Measurements from ENCODE around the gene DDX23. TPM values are rescaled to one million over a fixed set of nuclear protein-coding genes. Genes with fewer than 3 reads are reported as not detected.

The DDX23 gene
- total RNA-seq, 1 experiment from 2014 or later, result 130 TPM

DNA sequence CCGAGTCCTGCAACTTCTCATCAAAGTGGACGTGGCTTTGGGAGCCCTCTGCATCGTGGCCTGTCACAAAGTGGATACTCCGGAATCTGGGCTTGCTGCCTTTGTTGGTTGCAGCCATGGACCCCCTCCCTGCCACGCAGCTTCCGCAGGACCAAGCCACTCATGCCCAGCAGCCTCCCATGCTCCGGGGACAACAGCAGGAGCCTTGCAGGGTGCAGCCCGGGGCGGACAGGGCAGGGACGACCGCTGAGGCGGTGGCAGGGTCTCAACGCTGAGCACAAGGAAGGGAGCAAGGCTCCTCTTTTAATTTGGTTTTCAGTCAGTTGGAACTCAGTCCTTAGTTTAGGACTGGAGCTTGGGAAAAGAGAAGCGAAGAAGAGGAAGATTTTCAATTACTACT, 51.0 kb downstream of the DDX23 start:
- ChIA-PET CTCF (no interaction called here), POLR2A (no interaction called here)
- Histone ChIP-seq H3K4me1 (ENCODE audit: control insufficient read depth, insufficient read depth, low read length) (no peaks in the 10 kb centered on the region), H3K36me3 (ENCODE audit: control insufficient read depth, insufficient read depth, low read length) (no peaks in the 10 kb centered on the region), H3K9me3 (ENCODE audit: control insufficient read depth, insufficient read depth, low read depth, low read length) (no peaks in the 10 kb centered on the region), H3K4me3 (ENCODE audit: low read depth in 2 of 2, low read length in 2 of 2) (no peak overlapping the region), H3K27me3 (ENCODE audit: control insufficient read depth, insufficient read depth, low read length) (no peaks in the 10 kb centered on the region), H3K27ac (ENCODE audit: low read length) (no peak overlapping the region)
- BruUV-seq (replicated peaks), result no TSS peak
- in situ Hi-C loops (cut with HindIII; ENCODE audit: low pct_unique_long_range_greater_than_20kb, low sequenced_read_pairs), result no loop called here
- intact Hi-C loops (cut with micrococcal nuclease; ENCODE audit: unreplicated experiment), result no loop called here
- TF ChIP-seq, protein P1, sequence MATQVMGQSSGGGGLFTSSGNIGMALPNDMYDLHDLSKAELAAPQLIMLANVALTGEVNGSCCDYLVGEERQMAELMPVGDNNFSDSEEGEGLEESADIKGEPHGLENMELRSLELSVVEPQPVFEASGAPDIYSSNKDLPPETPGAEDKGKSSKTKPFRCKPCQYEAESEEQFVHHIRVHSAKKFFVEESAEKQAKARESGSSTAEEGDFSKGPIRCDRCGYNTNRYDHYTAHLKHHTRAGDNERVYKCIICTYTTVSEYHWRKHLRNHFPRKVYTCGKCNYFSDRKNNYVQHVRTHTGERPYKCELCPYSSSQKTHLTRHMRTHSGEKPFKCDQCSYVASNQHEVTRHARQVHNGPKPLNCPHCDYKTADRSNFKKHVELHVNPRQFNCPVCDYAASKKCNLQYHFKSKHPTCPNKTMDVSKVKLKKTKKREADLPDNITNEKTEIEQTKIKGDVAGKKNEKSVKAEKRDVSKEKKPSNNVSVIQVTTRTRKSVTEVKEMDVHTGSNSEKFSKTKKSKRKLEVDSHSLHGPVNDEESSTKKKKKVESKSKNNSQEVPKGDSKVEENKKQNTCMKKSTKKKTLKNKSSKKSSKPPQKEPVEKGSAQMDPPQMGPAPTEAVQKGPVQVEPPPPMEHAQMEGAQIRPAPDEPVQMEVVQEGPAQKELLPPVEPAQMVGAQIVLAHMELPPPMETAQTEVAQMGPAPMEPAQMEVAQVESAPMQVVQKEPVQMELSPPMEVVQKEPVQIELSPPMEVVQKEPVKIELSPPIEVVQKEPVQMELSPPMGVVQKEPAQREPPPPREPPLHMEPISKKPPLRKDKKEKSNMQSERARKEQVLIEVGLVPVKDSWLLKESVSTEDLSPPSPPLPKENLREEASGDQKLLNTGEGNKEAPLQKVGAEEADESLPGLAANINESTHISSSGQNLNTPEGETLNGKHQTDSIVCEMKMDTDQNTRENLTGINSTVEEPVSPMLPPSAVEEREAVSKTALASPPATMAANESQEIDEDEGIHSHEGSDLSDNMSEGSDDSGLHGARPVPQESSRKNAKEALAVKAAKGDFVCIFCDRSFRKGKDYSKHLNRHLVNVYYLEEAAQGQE (IDR thresholded peaks at IDR 0.05; ENCODE audit: insufficient read depth in 1 of 2, low read depth in 2 of 2, low read length in 1 of 2), result no peak
- no peak for TF ChIP-seq SIN3A (IDR thresholded peaks at IDR 0.05; ENCODE audit: borderline replicate concordance, insufficient read depth, low read depth, low read length)
- no peak for TF ChIP-seq TCF7L2 (IDR thresholded peaks at IDR 0.05; ENCODE audit: low read depth, low read length)
- TF ChIP-seq, protein P2, sequence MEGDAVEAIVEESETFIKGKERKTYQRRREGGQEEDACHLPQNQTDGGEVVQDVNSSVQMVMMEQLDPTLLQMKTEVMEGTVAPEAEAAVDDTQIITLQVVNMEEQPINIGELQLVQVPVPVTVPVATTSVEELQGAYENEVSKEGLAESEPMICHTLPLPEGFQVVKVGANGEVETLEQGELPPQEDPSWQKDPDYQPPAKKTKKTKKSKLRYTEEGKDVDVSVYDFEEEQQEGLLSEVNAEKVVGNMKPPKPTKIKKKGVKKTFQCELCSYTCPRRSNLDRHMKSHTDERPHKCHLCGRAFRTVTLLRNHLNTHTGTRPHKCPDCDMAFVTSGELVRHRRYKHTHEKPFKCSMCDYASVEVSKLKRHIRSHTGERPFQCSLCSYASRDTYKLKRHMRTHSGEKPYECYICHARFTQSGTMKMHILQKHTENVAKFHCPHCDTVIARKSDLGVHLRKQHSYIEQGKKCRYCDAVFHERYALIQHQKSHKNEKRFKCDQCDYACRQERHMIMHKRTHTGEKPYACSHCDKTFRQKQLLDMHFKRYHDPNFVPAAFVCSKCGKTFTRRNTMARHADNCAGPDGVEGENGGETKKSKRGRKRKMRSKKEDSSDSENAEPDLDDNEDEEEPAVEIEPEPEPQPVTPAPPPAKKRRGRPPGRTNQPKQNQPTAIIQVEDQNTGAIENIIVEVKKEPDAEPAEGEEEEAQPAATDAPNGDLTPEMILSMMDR (IDR thresholded peaks at IDR 0.05), result no peak
- no peak for TF ChIP-seq POLR2AphosphoS5 (IDR thresholded peaks at IDR 0.05; ENCODE audit: low read depth, low read length)
- no peak for ATAC-seq
- DNase-seq (ENCODE audit: low read depth, low spot score), result no peak

DNA sequence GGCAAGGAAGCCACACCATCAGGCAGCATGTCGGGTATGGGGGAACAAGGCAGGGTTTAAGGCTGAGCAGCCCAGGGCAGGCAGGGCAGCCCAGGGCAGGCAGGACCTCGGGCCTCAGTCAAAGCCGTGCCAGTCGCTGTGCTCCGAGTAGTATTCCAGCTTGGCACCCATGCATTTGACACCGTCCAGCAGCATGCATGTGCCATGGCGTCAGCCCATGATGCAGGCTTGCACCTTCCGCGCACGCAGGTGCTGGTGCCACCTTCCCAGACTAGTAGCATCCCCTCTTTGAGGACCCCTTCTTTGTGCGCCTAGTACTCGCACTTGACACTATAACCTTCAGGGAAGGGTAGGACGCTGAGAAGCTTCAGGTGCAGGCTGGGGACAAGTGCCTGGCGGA, 51.5 kb downstream of the DDX23 start:
- no TSS peak for BruUV-seq (replicated peaks)
- TF ChIP-seq, protein P1 (IDR thresholded peaks at IDR 0.05; ENCODE audit: insufficient read depth in 1 of 2, low read depth in 2 of 2, low read length in 1 of 2), result no peak
- TF ChIP-seq SIN3A (IDR thresholded peaks at IDR 0.05; ENCODE audit: borderline replicate concordance, insufficient read depth, low read depth, low read length), result no peak
- TF ChIP-seq TCF7L2 (IDR thresholded peaks at IDR 0.05; ENCODE audit: low read depth, low read length), result no peak
- TF ChIP-seq, protein P2 (IDR thresholded peaks at IDR 0.05), result no peak
- no peak for TF ChIP-seq POLR2AphosphoS5 (IDR thresholded peaks at IDR 0.05; ENCODE audit: low read depth, low read length)
- ChIA-PET CTCF (no interaction called here), POLR2A (no interaction called here)
- Histone ChIP-seq H3K9me3 (ENCODE audit: control insufficient read depth, insufficient read depth, low read depth, low read length) (no peaks in the 10 kb centered on the region), H3K27me3 (ENCODE audit: control insufficient read depth, insufficient read depth, low read length) (no peaks in the 10 kb centered on the region), H3K36me3 (ENCODE audit: control insufficient read depth, insufficient read depth, low read length) (no peaks in the 10 kb centered on the region), H3K27ac (ENCODE audit: low read length) (no peak overlapping the region), H3K4me3 (ENCODE audit: low read depth in 2 of 2, low read length in 2 of 2) (no peak overlapping the region), H3K4me1 (ENCODE audit: control insufficient read depth, insufficient read depth, low read length) (no peaks in the 10 kb centered on the region)
- in situ Hi-C loops (cut with HindIII; ENCODE audit: low pct_unique_long_range_greater_than_20kb, low sequenced_read_pairs), result no loop called here
- intact Hi-C loops (cut with micrococcal nuclease; ENCODE audit: unreplicated experiment), result no loop called here
- DNase-seq (ENCODE audit: low read depth, low spot score) (no peak), ATAC-seq (no peak)
